Stimulated activated CD4-positive, alpha-beta T cell treated with anti-CD3 and anti-CD28 coated beads, Interleukin-15, amount 100 ng/mL, for 48 hours (primary cell): ENCODE data around the gene IVNS1ABP.
"Not testable (repeated sequence)": the region's sequence is repeated elsewhere in the genome, so short reads cannot be mapped to it uniquely, and the experiment has no call there.

ENCODE experiments used
- DNase-seq, 2 donors: peaks; one replicate each; pipeline ENCODE4 v3.0.0-alpha.2; 2020; ENCODE audit warnings: low read depth in 2 of 2

IVNS1ABP gene

GRCh38 chr1:185334182-185334581, 17.1 kb upstream of the IVNS1ABP start:
- no peak for DNase-seq

GRCh38 chr1:185328255-185328654, 11.2 kb upstream of the IVNS1ABP start:
- no peak for DNase-seq

GRCh38 chr1:185325413-185325812, 8.4 kb upstream of the IVNS1ABP start:
- no peak for DNase-seq

- DNase-seq = no peak
These were observed 7.1 kb upstream of the IVNS1ABP start for GRCh38 chr1:185324118-185324517.

- DNase-seq = no peak
These were observed 5.6 kb upstream of the IVNS1ABP start for GRCh38 chr1:185322636-185323035.

- not testable (repeated sequence) for DNase-seq
These were observed 4.7 kb upstream of the IVNS1ABP start for GRCh38 chr1:185321653-185322221.

GRCh38 chr1:185321104-185321503, 4.1 kb upstream of the IVNS1ABP start:
- not testable (repeated sequence) for DNase-seq

- DNase-seq = no peak
These were observed 2.1 kb upstream of the IVNS1ABP start for GRCh38 chr1:185319139-185319475.

GRCh38 chr1:185318431-185319138, 1.5 kb upstream of the IVNS1ABP start:
- DNase-seq = no peak

- DNase-seq = peak; percentile 50 to 64
These were observed 855 bp upstream of the IVNS1ABP start for GRCh38 chr1:185317886-185318310.

GRCh38 chr1:185316163-185317033, 645 bp downstream of the IVNS1ABP start:
- peak; percentile 82 to 87 for DNase-seq

GRCh38 chr1:185315445-185316071, 1.5 kb downstream of the IVNS1ABP start:
- no peak for DNase-seq

GRCh38 chr1:185314411-185314810, 2.6 kb downstream of the IVNS1ABP start:
- no peak for DNase-seq

- DNase-seq = no peak
These were observed 4.5 kb downstream of the IVNS1ABP start for GRCh38 chr1:185312361-185313138.

GRCh38 chr1:185311589-185312225, 5.3 kb downstream of the IVNS1ABP start:
- no peak for DNase-seq

- DNase-seq = no peak
These were observed 7.5 kb downstream of the IVNS1ABP start for GRCh38 chr1:185309566-185309965.

- DNase-seq = no peak
These were observed 8.9 kb downstream of the IVNS1ABP start for GRCh38 chr1:185308126-185308525.

GRCh38 chr1:185305419-185305818, 11.6 kb downstream of the IVNS1ABP start:
- DNase-seq = no peak

GRCh38 chr1:185300152-185300551, 16.9 kb downstream of the IVNS1ABP start:
- DNase-seq = no peak

- DNase-seq = no peak
These were observed 19.1 kb downstream of the IVNS1ABP start for GRCh38 chr1:185297982-185298381.

GRCh38 chr1:185295091-185295490, 22.0 kb downstream of the IVNS1ABP start:
- DNase-seq = no peak
